SHP77 treated with DMSO at 0.1 percent for 48 hours (cell line): ENCODE data around the gene FLRT1.
"Not testable (repeated sequence)": the region's sequence is repeated elsewhere in the genome, so short reads cannot be mapped to it uniquely, and the experiment has no call there.

ENCODE experiments used
- DNase-seq: peaks from one replicate; lab custom pipeline; 2025; lab: John Stamatoyannopoulos, UW

The FLRT1 gene

DNA sequence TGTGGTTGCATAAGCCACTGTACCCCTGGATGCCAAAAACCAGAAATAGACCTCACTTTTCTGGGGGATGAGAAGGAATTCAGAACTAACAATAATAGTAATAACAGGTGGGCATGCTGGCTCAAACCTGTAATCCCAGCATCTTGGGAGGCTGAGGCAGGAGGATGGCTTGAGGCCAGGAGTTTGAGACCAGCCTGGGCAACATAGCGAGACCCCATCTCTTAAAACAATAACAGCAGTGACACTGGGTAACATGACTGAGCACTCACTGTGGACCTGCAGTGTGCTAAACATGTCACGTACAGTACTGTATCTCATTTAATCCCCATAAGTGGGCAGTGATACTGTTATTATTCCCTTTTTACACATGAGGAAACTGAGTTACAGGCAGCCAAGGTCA, 10.0 kb downstream of the FLRT1 start:
- no peak for DNase-seq

- not testable (repeated sequence) for DNase-seq
These were observed 11.6 kb downstream of the FLRT1 start for GRCh38 chr11:64047373-64047772.

GRCh38 chr11:64048042-64048854, 12.5 kb downstream of the FLRT1 start:
- no peak for DNase-seq

GRCh38 chr11:64049509-64049908, 13.8 kb downstream of the FLRT1 start:
- no peak for DNase-seq

- DNase-seq, result no peak
These were observed 15.6 kb downstream of the FLRT1 start for GRCh38 chr11:64051297-64051696.

- DNase-seq, result no peak
These were observed 16.7 kb downstream of the FLRT1 start for GRCh38 chr11:64052436-64052835.

DNA sequence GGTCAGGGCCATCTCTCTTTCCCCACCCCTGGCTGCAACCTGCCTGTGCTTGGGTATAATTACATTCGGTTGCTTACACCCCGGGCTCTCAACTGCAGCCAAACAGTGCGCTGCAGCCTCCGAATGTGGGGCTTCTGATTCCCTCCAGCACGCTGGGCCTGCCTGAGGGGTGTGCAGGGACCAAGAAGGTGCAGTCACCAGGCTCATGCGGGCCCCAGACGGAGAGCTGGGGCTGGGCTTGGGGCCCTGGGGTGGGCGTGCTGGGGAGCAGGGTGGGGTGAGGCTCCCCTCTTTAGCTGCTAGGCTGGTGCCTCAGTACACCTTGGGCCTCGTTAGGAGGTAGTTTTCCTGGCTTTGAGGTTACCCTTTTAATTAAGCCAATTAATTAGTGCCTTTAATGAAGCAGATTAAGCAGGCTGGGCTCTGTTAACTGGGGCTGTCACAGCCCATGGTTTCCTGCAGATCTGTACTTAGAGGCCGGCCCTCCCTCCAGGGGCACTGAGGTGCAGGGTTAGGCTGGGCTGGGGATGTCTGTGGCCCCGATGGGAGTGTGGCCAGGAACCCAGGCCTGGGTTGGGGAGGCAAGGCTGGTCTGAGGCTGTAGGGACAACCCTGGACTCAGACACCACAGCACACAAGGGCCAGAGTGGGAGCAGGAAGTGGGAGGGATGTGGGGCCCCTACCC, 17.3 kb downstream of the FLRT1 start:
- DNase-seq, result no peak

GRCh38 chr11:64053699-64054098, 18.0 kb downstream of the FLRT1 start:
- DNase-seq, result no peak

DNA sequence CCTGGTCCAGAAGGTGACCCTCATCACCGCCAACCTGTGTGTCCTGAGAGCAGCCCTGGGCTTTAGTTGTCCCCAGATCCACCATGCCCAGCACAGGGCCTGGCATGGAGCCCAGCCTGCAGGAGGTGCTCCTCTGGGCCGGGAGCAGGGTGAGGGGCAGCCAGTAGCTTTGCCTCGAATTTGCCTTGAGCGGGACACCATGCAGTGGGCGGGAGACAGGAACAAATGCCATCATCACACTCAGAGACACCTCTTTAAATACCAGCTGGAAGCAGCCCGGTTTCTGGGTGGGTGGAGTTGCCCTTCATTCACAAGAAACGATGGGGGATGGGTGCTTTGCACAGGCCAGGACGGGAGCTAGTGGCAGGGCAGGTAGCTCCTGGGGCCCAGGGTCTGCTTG, 19.3 kb downstream of the FLRT1 start:
- no peak for DNase-seq

- no peak for DNase-seq
These were observed 20.6 kb downstream of the FLRT1 start for GRCh38 chr11:64056213-64056785.

GRCh38 chr11:64056861-64057260, 21.1 kb downstream of the FLRT1 start:
- DNase-seq, result no peak

DNA sequence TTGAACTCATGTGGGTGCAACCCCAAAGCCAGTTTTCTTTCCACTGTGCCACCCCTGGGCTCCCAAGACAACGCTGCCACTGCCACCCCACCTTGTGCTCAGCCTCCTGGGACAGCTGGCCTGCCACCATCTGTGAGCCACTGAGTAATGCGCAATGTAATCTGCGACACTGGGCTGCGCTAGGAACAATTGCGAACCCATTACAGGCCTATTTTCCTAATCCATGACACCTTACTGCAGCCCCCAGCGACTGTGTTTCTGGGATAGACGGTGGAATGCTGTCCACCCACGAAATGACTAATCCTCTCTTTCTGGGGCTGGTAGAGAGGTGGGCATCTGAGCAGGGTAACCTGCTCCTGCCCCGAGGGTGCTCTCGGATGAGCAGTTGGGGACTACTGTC, 22.2 kb downstream of the FLRT1 start:
- no peak for DNase-seq

DNA sequence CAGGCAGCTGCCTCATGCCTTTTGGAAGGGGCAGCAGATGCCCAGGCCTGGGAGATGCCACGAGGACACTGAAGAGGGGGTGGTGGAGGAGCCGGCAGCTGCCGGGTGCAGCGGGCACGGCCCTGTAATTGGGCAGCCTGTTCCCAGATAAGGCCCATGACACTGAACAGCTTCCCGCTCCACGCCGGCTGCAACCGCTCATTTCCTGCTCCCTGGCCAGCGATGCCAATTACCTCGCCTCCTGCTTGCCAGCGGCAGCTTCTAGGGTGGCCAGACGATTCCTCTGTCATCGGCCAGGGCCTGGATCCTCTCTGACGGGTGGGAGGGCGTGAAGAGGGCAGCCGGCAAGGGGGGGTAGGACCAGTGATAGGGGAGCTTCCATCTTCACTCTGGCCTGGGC, 22.8 kb downstream of the FLRT1 start:
- no peak for DNase-seq

DNA sequence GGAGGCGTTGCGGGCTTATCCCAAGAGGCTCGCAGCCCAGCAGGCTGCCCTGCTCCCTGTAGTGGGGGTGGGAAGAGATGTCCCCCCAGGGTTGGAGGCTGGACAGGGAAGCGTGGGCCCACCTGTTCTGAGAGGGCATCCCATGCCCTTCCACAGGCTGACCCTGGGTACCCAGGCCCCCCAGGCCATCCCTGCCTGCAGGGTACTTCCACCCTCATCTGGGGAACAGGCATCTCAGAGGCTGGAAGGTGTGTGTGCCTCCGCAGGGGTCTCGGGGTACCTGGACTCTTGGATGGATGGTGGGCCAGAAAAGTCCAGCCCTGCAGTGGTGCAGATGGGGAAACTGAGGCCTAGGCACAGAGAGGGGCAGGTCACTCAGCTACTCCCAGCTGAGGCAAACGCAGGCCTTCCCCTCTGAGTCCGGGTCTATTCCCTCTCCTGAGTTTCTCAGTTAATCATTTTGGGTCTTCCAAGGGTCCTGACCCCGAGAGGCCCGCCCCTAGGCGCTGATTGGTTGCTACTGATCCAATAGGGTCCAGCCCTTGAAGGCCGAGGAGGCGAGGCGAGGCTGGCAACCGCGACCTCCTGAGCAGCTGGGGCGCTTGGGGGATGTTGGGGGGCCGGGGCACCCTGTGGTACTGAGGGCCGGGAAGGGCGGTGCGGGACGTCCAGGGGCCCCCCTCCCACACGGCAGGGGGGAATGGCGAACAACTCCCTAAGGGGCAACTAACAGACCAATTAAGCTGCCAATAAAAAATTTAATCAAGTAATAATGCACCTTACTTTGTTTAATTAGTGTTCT, 23.8 kb downstream of the FLRT1 start:
- DNase-seq, result no peak

GRCh38 chr11:64060263-64060860, 24.6 kb downstream of the FLRT1 start:
- no peak for DNase-seq

DNA sequence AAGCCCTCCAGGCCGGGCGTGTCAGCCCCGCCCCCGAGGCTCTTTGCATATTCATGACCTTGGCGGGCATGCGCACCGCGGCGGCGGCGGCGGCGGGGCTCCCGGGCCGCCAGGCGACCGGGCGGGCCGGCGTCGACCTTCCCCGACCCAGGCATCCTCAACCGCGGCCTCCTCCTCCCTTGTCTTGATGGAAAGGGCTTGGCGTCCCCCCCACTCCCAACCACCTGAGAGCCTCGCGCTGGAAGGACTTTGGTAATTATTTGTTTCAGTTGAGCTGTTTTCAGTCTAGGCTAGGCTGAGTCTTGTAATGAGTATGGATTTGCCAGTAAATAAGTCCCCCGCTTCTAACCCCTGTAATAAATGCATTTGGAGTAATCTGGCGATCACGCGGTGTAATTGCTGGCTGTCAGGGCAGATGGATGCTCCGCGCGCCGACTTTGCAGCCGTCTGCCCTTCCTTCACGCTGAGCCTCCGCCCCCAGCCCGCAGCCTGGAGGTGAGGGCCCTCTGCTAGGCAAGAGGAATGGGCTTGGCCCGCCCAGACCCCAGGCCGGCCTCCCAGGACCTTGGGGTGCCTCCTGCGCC, 25.2 kb downstream of the FLRT1 start:
- DNase-seq, result no peak

DNA sequence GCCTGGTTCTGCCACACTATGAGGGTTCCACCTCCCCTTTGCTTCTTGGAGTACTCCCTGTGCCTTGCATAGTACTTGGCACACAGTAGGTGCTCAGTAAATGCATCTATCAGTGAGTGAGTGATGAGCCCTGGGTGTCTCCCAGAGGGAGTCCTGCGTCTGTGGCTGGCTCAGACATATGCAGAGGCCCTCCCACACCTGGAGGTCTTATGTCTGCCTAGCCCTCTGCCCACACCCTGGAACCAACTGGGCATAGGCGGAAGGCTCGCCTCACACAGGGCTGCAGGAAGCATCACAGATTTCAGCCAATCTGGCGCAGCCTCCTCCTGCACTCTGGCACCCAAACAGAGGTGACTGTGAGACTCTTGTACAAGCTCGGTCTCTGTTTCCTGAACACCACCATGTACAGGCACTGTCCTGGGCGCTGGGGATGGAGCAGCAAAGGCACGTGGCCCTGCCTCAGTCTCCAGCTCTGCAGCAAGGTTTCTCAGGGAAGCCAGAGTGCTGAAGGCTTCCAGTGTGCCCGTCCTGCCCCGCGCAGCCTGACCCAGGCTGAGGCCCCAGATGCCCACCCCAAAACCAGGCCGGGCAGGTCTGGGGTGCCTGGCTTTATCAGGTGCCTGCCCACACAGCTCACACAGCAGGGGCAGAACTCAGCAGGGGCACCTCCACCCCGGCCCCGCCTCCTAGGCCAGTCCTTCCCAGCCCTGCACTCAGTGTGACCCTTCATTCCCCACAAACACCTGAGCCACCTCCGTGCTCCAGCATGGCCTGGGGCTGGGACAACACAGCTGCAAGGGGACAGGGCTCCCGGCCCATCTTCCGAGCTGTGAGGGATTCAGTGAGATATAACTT, 26.7 kb downstream of the FLRT1 start:
- DNase-seq, result no peak

- no peak for DNase-seq
These were observed 28.0 kb downstream of the FLRT1 start for GRCh38 chr11:64063777-64064176.

GRCh38 chr11:64064374-64065140, 28.8 kb downstream of the FLRT1 start:
- no peak for DNase-seq

GRCh38 chr11:64065141-64065465, 29.4 kb downstream of the FLRT1 start:
- DNase-seq, result no peak
